ENCODE data around the gene HLA-DQA1.

The HLA-DQA1 gene

GRCh38 chr6:32610682-32611296 lies 26.4 kb upstream of the HLA-DQA1 start:
- no peaks in the 10 kb centered on the region for H3K36me3 ChIP-seq (ENCODE audit: insufficient read depth, insufficient read length, low read length)
- H3K4me3 ChIP-seq (ENCODE audit: insufficient read length, low read depth), result no peak overlapping the region
- TF ChIP-seq YY1 (IDR thresholded peaks at IDR 0.05; ENCODE audit: insufficient read depth, insufficient read length) (no peak), SUZ12 (IDR thresholded peaks at IDR 0.05; ENCODE audit: extremely low read depth, insufficient read depth, insufficient read length) (no peak), ZNF274 (IDR thresholded peaks at IDR 0.05; ENCODE audit: low read depth, low read length) (no peak)
- H3K27me3 ChIP-seq (ENCODE audit: insufficient read depth, insufficient read length), result no peaks in the 10 kb centered on the region
- no peaks in the 10 kb centered on the region for H3K9me3 ChIP-seq (ENCODE audit: insufficient read depth, low read length)
- DNase-seq (ENCODE audit: low read depth, low spot score), result no peak
- no peak overlapping the region for H3K9ac ChIP-seq (ENCODE audit: insufficient read length, low read depth)
- no peaks in the 10 kb centered on the region for H3K4me1 ChIP-seq (ENCODE audit: insufficient read depth, insufficient read length)

GRCh38 chr6:32613475-32613874 lies 23.7 kb upstream of the HLA-DQA1 start:
- Histone ChIP-seq H3K9ac (ENCODE audit: insufficient read length, low read depth) (no peak overlapping the region), H3K9me3 (ENCODE audit: insufficient read depth, low read length) (no peaks in the 10 kb centered on the region), H3K27me3 (ENCODE audit: insufficient read depth, insufficient read length) (no peaks in the 10 kb centered on the region), H3K4me1 (ENCODE audit: insufficient read depth, insufficient read length) (no peaks in the 10 kb centered on the region), H3K36me3 (ENCODE audit: insufficient read depth, insufficient read length, low read length) (no peaks in the 10 kb centered on the region), H3K4me3 (ENCODE audit: insufficient read length, low read depth) (no peak overlapping the region)
- DNase-seq (ENCODE audit: low read depth, low spot score), result no peak
- TF ChIP-seq ZNF274 (IDR thresholded peaks at IDR 0.05; ENCODE audit: low read depth, low read length), result no peak
- TF ChIP-seq SUZ12 (IDR thresholded peaks at IDR 0.05; ENCODE audit: extremely low read depth, insufficient read depth, insufficient read length), result no peak
- TF ChIP-seq YY1 (IDR thresholded peaks at IDR 0.05; ENCODE audit: insufficient read depth, insufficient read length), result no peak

- H3K4me1 ChIP-seq (ENCODE audit: insufficient read depth, insufficient read length), result no peaks in the 10 kb centered on the region
- H3K9me3 ChIP-seq (ENCODE audit: insufficient read depth, low read length), result no peaks in the 10 kb centered on the region
- TF ChIP-seq YY1 (IDR thresholded peaks at IDR 0.05; ENCODE audit: insufficient read depth, insufficient read length), result no peak
- no peak for TF ChIP-seq SUZ12 (IDR thresholded peaks at IDR 0.05; ENCODE audit: extremely low read depth, insufficient read depth, insufficient read length)
- TF ChIP-seq ZNF274 (IDR thresholded peaks at IDR 0.05; ENCODE audit: low read depth, low read length), result no peak
- no peak overlapping the region for H3K4me3 ChIP-seq (ENCODE audit: insufficient read length, low read depth)
- no peaks in the 10 kb centered on the region for H3K36me3 ChIP-seq (ENCODE audit: insufficient read depth, insufficient read length, low read length)
- no peak for DNase-seq (ENCODE audit: low read depth, low spot score)
- H3K27me3 ChIP-seq (ENCODE audit: insufficient read depth, insufficient read length), result no peaks in the 10 kb centered on the region
- H3K9ac ChIP-seq (ENCODE audit: insufficient read length, low read depth), result no peak overlapping the region
These were observed 22.7 kb upstream of the HLA-DQA1 start for GRCh38 chr6:32614366-32615081.

DNA sequence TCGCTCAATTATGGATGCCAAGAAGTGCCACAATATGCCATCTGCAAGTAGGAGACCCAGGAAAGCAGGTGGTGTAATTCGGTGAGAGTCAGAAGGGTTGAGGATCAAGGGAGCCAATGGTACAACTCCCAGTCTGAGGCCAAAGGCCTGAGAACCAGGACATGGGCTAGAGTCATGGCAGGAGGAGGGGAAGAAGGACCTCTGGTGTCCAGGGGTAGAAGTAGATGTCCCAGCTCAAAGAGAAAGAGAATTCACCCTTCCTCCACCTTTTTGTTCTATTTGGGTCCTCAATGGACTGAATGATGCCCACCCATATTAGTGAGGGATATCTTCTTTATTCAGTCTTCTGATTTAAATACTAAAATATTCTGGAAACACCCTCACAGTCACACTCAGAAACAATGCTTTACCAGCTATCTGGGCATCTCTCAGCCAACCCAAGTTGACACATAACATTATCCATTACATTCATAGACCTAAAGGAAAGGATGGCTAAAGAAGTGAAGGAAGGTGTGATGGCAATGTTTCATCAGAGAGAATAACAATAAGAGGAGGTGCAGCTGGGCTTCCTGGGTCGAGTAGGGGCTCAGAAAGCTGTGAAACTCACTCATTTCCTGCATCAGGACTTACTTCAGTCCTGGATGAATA lies 21.2 kb upstream of the HLA-DQA1 start:
- Histone ChIP-seq H3K9ac (ENCODE audit: insufficient read length, low read depth) (no peak overlapping the region), H3K36me3 (ENCODE audit: insufficient read depth, insufficient read length, low read length) (no peaks in the 10 kb centered on the region), H3K4me1 (ENCODE audit: insufficient read depth, insufficient read length) (no peaks in the 10 kb centered on the region), H3K27me3 (ENCODE audit: insufficient read depth, insufficient read length) (no peaks in the 10 kb centered on the region), H3K4me3 (ENCODE audit: insufficient read length, low read depth) (no peak overlapping the region), H3K9me3 (ENCODE audit: insufficient read depth, low read length) (no peaks in the 10 kb centered on the region)
- TF ChIP-seq ZNF274 (IDR thresholded peaks at IDR 0.05; ENCODE audit: low read depth, low read length) (no peak), YY1 (IDR thresholded peaks at IDR 0.05; ENCODE audit: insufficient read depth, insufficient read length) (no peak), SUZ12 (IDR thresholded peaks at IDR 0.05; ENCODE audit: extremely low read depth, insufficient read depth, insufficient read length) (no peak)
- DNase-seq (ENCODE audit: low read depth, low spot score), result no peak

DNA sequence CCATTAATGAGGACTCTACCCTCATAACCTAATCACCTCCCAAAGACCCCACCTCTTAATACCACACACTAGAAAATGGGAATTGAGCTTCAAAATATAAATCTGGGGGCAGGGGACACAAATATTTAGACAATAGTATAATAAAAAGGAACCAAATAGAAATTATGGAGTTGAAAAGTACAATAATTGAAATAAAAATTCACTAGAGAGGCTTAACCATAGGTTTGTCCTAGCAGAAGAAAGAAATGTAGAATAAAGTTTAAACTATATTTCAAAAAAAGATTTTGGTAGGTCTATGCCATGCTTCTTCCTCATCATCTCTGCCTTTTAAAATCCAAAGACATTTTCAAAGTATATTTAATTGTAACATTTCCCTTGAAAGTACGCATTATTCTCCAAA lies 19.5 kb upstream of the HLA-DQA1 start:
- Histone ChIP-seq H3K9me3 (ENCODE audit: insufficient read depth, low read length) (no peaks in the 10 kb centered on the region), H3K4me3 (ENCODE audit: insufficient read length, low read depth) (no peak overlapping the region), H3K36me3 (ENCODE audit: insufficient read depth, insufficient read length, low read length) (no peaks in the 10 kb centered on the region), H3K4me1 (ENCODE audit: insufficient read depth, insufficient read length) (no peaks in the 10 kb centered on the region), H3K9ac (ENCODE audit: insufficient read length, low read depth) (no peak overlapping the region), H3K27me3 (ENCODE audit: insufficient read depth, insufficient read length) (no peaks in the 10 kb centered on the region)
- DNase-seq (ENCODE audit: low read depth, low spot score), result no peak
- TF ChIP-seq SUZ12 (IDR thresholded peaks at IDR 0.05; ENCODE audit: extremely low read depth, insufficient read depth, insufficient read length) (no peak), ZNF274 (IDR thresholded peaks at IDR 0.05; ENCODE audit: low read depth, low read length) (no peak), YY1 (IDR thresholded peaks at IDR 0.05; ENCODE audit: insufficient read depth, insufficient read length) (no peak)

GRCh38 chr6:32621372-32621771 lies 15.8 kb upstream of the HLA-DQA1 start:
- no peak overlapping the region for H3K4me3 ChIP-seq (ENCODE audit: insufficient read length, low read depth)
- H3K9me3 ChIP-seq (ENCODE audit: insufficient read depth, low read length), result no peaks in the 10 kb centered on the region
- no peak for TF ChIP-seq YY1 (IDR thresholded peaks at IDR 0.05; ENCODE audit: insufficient read depth, insufficient read length)
- TF ChIP-seq SUZ12 (IDR thresholded peaks at IDR 0.05; ENCODE audit: extremely low read depth, insufficient read depth, insufficient read length), result no peak
- TF ChIP-seq ZNF274 (IDR thresholded peaks at IDR 0.05; ENCODE audit: low read depth, low read length), result no peak
- H3K27me3 ChIP-seq (ENCODE audit: insufficient read depth, insufficient read length), result no peaks in the 10 kb centered on the region
- H3K36me3 ChIP-seq (ENCODE audit: insufficient read depth, insufficient read length, low read length), result no peaks in the 10 kb centered on the region
- no peak overlapping the region for H3K9ac ChIP-seq (ENCODE audit: insufficient read length, low read depth)
- DNase-seq (ENCODE audit: low read depth, low spot score), result no peak
- H3K4me1 ChIP-seq (ENCODE audit: insufficient read depth, insufficient read length), result no peaks in the 10 kb centered on the region
